Neutrophil (primary cell): ENCODE results near the gene DDX51.

Source experiments
- H3K27ac ChIP-seq: fragments of 200-600 bp; sonication (generic); 2 replicates; pipeline ENCODE4 v1.5.1; 2016; ENCODE audit warnings: mild to moderate bottlenecking, moderate library complexity
- H3K27me3 ChIP-seq: fragments of 200-600 bp; sonication (generic); 2 replicates; pipeline ENCODE4 v1.6.0; 2016; ENCODE audit warnings: mild to moderate bottlenecking
- H3K36me3 ChIP-seq: fragments of 200-600 bp; sonication (generic); 2 replicates; pipeline ENCODE4 v1.5.1; 2017
- H3K4me1 ChIP-seq, 2 experiments: fragments of 200-600 bp in 1 of 2; sonication (generic) in 1 of 2; 1 replicate in 1 of 2; 2 replicates in 1 of 2; pipeline versions ENCODE4 v1.5.1 to v1.6.1; 2013 to 2016; ENCODE audit warnings: low read depth in 1 of 2, low read length in 1 of 2, mild to moderate bottlenecking in 1 of 2, moderate library complexity in 1 of 2; ENCODE audit not compliant: control insufficient read depth in 1 of 2, insufficient read depth in 1 of 2
- H3K4me3 ChIP-seq, 2 experiments: fragments of 200-600 bp in 1 of 2; sonication (generic) in 1 of 2; 1 replicate in 1 of 2; 2 replicates in 1 of 2; pipeline ENCODE4 v1.5.1; 2013 to 2016; ENCODE audit warnings: low read depth in 1 of 2, low read length in 1 of 2, mild to moderate bottlenecking in 1 of 2, moderate library complexity in 1 of 2
- H3K9me3 ChIP-seq: fragments of 200-600 bp; sonication (generic); 2 replicates; pipeline ENCODE4 v1.5.1; 2016
- CTCF ChIP-seq: fragments of 200-600 bp; sonication (generic); IDR thresholded peaks from 2 replicates; pipeline ENCODE4 v1.5.1; 2016; ENCODE audit warnings: antibody characterized with exemption

Gene DDX51

GRCh38 chr12:132154941-132155770, 11.0 kb upstream of the DDX51 start:
- no peak for TF ChIP-seq CTCF
- H3K4me1 ChIP-seq = peaks cover 4 to 5% of the 10 kb centered on the region in 2 experiments
- H3K27ac ChIP-seq = no peak overlapping the region
- peaks cover 20% of the 10 kb centered on the region for H3K36me3 ChIP-seq
- no peaks in the 10 kb centered on the region for H3K27me3 ChIP-seq
- H3K4me3 ChIP-seq = no peak overlapping the region
- no peaks in the 10 kb centered on the region for H3K9me3 ChIP-seq

- no peak overlapping the region for H3K27ac ChIP-seq
- peaks cover 4 to 5% of the 10 kb centered on the region in 2 experiments for H3K4me1 ChIP-seq
- no peaks in the 10 kb centered on the region for H3K27me3 ChIP-seq
- H3K36me3 ChIP-seq = peaks cover 20% of the 10 kb centered on the region
- no peak overlapping the region for H3K4me3 ChIP-seq
- no peak for TF ChIP-seq CTCF
- H3K9me3 ChIP-seq = no peaks in the 10 kb centered on the region
Observed at GRCh38 chr12:132154341-132154761, 10.2 kb upstream of the DDX51 start.

- Histone ChIP-seq H3K36me3 (peaks cover 20% of the 10 kb centered on the region), H3K4me3 (no peak overlapping the region), H3K27ac (no peak overlapping the region), H3K4me1 (peaks cover 4 to 5% of the 10 kb centered on the region in 2 experiments), H3K9me3 (no peaks in the 10 kb centered on the region), H3K27me3 (no peaks in the 10 kb centered on the region)
- TF ChIP-seq CTCF = peak; percentile 57
Observed at GRCh38 chr12:132153501-132154340, 9.6 kb upstream of the DDX51 start.

GRCh38 chr12:132152953-132153352, 8.8 kb upstream of the DDX51 start:
- Histone ChIP-seq H3K4me1 (peaks cover 4 to 5% of the 10 kb centered on the region in 2 experiments), H3K9me3 (no peaks in the 10 kb centered on the region), H3K27me3 (no peaks in the 10 kb centered on the region), H3K36me3 (peaks cover 25% of the 10 kb centered on the region), H3K27ac (no peak overlapping the region), H3K4me3 (no peak overlapping the region)
- TF ChIP-seq CTCF = no peak

GRCh38 chr12:132152411-132152821, 8.3 kb upstream of the DDX51 start:
- H3K27ac ChIP-seq = no peak overlapping the region
- no peaks in the 10 kb centered on the region for H3K9me3 ChIP-seq
- H3K27me3 ChIP-seq = no peaks in the 10 kb centered on the region
- peaks cover 4 to 5% of the 10 kb centered on the region in 2 experiments for H3K4me1 ChIP-seq
- H3K36me3 ChIP-seq = peaks cover 31% of the 10 kb centered on the region
- no peak for TF ChIP-seq CTCF
- no peak overlapping the region for H3K4me3 ChIP-seq
